H4 (cell line): ENCODE measurements around the gene YTHDF1. TPM values are rescaled to one million over a fixed set of nuclear protein-coding genes. Genes with fewer than 3 reads are reported as not detected.

Source experiments
- DNase-seq: peaks from one replicate; pipeline ENCODE4 v3.0.0-alpha.2; 2015; ENCODE audit warnings: low spot score
- total RNA-seq: library from RNA; depleted of rRNA; stranded (reverse); fragments of >200 nt; shearing (Covaris generic); gene quantifications from 2 replicates; pipeline ENCODE4 v1.2.3, GENCODE V29; 2014

YTHDF1 gene
- total RNA-seq, 1 experiment from 2014 or later, result 16.2 TPM

DNA sequence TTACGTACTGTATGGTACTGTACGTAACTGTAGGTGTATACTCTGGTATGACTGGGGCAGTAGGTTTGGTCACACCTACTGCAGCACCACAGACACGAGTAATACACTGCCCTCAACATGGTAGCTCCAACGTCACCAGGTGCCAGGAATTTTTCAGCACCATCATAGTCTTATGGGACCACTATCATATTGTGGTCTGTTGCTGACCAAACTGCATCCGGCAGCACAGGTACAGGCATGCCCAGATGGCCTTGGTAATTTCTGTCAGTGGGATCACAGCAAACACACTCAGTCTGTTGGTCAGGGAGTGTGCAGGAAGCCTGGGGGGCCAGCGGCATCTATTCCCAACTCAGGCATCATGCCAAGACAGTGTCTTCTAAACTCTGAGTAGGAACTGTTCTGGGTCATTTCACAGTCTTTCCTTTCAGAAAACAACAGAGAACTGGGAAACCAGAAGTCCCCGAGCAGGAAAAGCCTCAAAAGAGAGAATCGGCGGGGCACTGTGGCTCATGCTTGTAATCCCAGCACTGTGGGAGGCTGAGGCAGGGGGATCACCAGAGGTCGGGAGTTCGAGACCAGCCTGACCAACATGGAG lies 5.8 kb downstream of the YTHDF1 start:
- no peak for DNase-seq

GRCh38 chr20:63208346-63208909 lies 7.5 kb downstream of the YTHDF1 start:
- DNase-seq, result no peak

DNA sequence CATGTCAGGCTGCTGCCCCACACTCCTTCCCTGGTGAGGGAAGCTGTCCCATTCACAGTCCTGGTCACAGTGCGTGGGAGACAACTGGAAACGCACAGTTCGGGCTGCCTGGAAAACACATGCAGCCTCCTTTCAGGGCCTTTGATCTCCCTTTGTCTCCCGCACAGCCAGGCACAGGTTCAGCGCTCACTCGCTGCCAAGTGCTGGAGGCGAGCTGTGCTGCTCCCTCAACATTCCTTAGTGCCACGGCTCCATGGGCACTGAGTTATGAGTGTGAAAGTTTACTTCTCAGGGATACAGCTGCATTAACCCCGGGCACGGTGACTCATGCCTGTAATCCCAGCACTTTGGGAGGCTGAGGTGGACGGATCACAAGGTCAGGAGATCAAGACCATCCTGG lies 9.1 kb downstream of the YTHDF1 start:
- peak; percentile 54 for DNase-seq

- DNase-seq, result no peak
Observed at GRCh38 chr20:63205896-63206295, 10.0 kb downstream of the YTHDF1 start.

DNA sequence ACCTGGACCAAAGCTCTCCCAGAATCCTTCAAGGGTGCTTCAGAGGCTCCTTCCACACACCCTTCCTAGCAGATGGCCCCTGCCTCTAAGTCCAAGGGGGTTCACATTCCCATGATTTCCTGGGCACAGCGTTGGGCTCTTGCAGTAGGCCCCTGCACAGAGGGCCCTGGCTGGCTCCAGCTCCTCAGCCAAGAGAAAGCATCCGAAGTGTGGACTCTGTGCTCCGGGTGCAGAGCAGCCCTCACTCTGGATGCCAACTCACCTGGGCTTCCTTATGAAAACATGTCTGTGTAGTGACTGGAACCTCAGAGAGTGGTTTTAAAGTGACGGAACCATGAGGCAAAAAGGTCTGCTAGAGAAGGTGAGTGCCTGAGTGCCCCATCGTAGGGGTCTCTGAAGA lies 11.6 kb downstream of the YTHDF1 start:
- no peak for DNase-seq

DNA sequence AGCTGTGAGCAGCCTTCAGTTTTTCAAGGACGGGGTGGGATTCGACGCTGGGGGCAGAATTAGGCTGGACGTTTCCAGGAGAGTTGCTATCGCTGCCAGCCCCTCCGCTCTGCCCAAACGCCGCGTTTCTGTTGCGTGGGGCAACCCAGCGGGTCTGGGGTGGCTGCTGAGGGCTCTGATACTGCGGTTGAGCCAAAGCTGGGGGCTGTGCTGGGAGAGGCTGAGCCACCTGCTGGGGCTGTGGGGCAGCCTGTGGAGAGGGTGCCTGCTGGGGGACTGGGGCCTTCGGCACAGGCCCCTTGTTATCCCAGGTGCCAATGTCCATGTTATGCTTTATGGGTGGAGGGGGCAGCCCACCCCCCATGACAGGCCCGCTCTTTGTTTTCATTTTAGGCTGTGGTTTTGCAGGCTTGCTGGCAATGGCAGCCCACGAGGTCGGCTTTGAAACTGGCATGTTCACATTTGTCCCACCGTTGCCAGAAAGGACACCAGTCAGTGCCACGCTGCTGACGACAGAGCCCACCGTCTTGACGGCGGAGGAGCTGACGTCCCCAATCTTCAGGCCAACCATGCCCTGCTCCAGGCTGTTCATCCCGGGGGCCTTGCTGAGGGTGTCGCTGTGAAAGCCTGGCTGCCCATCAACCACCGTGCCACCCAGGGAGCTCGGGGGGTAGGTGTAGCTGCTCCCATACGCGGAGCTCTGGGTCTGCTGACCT lies 13.0 kb downstream of the YTHDF1 start:
- DNase-seq, result no peak

DNA sequence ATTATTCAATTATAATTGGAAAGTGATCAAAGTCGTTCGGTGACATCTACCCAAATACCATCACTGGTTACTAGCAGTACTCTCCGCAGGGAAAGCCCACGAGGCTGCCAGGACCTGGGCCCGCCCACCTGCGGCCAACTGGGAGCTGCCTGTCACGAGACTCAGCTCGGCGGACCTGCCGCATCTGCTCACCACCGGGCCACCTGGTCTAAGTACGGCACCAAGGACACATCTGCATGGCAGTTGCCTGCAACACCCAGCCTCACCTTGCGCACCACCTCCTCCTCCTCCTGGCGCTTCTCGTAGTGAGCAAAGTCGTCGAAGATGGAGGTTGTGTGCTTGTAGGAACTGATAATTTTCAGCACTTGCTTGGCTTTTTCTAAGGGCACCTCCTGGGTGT lies 13.9 kb downstream of the YTHDF1 start:
- DNase-seq, result no peak

- no peak for DNase-seq
Observed at GRCh38 chr20:63198606-63199005, 17.3 kb downstream of the YTHDF1 start.

- DNase-seq, result no peak
Observed at GRCh38 chr20:63196768-63197470, 19.0 kb downstream of the YTHDF1 start.

GRCh38 chr20:63194797-63195173 lies 21.1 kb downstream of the YTHDF1 start:
- DNase-seq, result no peak

- no peak for DNase-seq
Observed at GRCh38 chr20:63194007-63194796, 21.7 kb downstream of the YTHDF1 start.

DNA sequence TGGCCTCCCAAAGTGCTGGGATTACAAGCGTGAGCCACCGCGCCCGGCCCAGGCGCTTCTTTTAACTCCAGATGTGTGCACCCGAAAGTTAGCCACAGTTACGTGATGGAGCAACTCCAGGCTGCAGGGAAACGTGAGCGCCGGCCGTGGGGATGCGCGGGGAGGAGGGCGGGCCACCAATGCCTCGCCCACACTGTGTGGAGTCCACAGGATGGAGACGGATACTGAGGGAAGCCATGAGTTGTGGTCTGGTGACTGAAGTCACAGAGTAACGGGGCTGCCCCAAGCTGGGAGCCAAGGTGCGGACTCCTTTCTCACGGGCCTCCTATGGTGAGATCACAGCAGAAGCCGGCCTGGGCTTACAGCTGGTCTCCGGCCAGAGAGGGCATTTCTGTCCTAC lies 23.2 kb downstream of the YTHDF1 start:
- no peak for DNase-seq

- peak; percentile 90 for DNase-seq
Observed at GRCh38 chr20:63191400-63191799, 24.5 kb downstream of the YTHDF1 start.

GRCh38 chr20:63190828-63191227 lies 25.1 kb downstream of the YTHDF1 start:
- DNase-seq, result no peak

DNA sequence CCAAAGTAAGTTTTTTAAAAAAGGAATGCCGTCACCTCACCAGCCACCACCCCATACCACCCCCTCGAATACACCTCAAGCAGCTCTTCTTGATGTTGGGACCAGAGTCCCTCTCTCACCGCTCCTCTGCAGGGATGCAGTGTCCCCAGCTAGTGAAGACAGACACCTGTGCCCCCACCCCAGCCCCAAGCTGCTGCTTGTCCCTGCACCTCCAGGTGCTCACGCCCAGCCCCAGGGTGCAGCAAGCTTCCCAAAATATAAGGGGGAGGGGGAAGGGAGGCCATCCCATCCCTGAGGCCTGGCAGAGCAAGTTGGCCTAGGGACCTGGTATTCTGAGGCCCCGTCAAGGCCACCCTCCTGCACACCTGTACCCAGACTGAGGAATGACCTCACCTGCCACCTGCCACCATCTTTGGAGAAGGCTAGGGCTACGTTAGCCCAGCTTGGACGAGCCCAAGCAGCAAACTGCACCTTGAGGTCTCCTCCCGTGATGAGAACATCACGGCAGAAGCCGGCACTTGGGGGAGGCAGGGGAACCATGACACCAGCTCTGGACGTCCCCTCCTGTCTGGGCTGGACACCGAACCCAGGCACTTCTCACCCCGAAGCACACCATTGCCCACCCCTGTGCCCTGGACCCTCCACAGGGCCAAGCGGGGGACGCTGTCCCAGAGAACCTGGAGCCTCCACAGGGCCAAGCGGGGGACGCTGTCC lies 25.9 kb downstream of the YTHDF1 start:
- DNase-seq, result no peak

- no peak for DNase-seq
Observed at GRCh38 chr20:63189322-63189642, 26.6 kb downstream of the YTHDF1 start.

DNA sequence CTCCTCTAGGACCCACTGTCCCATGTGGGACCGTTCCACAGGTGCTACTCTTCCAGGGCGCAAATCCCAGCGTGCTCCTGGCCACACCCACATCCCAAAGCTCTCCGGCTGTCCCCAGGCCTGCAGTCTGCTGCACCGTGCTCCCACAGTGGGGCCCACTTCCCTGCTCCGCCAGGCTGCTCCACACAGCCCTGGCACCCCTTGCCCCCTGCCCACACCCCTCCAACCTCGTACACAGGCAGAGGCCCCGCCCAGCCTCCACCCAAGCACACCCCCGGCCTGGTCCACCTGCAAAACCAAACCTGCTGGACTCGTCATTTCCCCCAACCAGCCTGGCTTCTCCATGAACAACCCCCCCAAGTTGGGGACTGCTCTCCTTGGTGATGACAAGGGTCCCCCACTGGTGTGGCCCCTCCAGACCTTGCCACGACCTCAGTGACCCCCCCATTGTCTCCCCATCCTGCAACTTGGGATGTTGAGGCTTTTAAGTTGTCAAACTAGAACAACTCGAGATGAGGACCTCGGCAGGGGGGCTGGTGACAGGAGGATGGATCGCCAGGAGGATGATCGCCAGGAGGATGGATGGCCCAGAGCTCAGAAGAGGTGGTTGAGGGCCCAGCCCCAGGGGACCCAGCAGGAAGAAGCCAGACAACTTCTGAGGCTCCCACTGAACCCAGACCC lies 27.1 kb downstream of the YTHDF1 start:
- no peak for DNase-seq

GRCh38 chr20:63188159-63188442 lies 27.8 kb downstream of the YTHDF1 start:
- no peak for DNase-seq

GRCh38 chr20:63187338-63188158 lies 28.4 kb downstream of the YTHDF1 start:
- no peak for DNase-seq
